K562 (cell line): ENCODE measurements around the gene SULT1E1. TPM values are rescaled to one million over a fixed set of nuclear protein-coding genes. Genes with fewer than 3 reads are reported as not detected.

Source experiments
- ATAC-seq: fragments of 200-7000 bp; cut with Tn5 transposase; 3 replicates; pipeline ENCODE4 v1.9.1; 2020; ENCODE audit warnings: moderate library complexity
- BruUV-seq: library from RNA; stranded (reverse); fragments of 400-500 nt; replicated peaks from 2 replicates; lab custom pipeline; 2021; lab: Mats Ljungman, UMichigan
- CTCF ChIA-PET: fragments of 300-600 bp; formaldehyde crosslinking; extraction: SDS; loops from one replicate; lab custom pipeline; 2021; ENCODE audit warnings: low intra/inter-chr PET ratio; lab: Yijun Ruan, JAX
- POLR2A ChIA-PET: fragments of 300-600, 350-650 bp; sonication (Branson Sonifier 250); formaldehyde crosslinking; extraction: SDS; loops from one replicate; lab custom pipeline; 2021; ENCODE audit warnings: antibody characterized with exemption, inconsistent platforms; lab: Yijun Ruan, JAX
- DNase-seq, 4 experiments: peaks; one replicate each; pipeline versions ENCODE4 v3.0.0 to v3.0.0-alpha.2; 2011 to 2018; ENCODE audit warnings: low spot score in 3 of 4, mixed read lengths in 3 of 4; ENCODE audit errors: extremely low read depth in 1 of 4
- FAIRE-seq: peaks from 2 replicates; lab custom pipeline; 2011; peaks lifted over from hg19 to GRCh38; lab: Jason Lieb, UNC
- H2AFZ ChIP-seq: 2 replicates; pipeline ENCODE4 v1.6.0; 2011; ENCODE audit warnings: low read depth, low read length, control low read depth, inconsistent platforms
- H3K27ac ChIP-seq: fragments of 200-600 bp; 3 replicates; pipeline ENCODE4 v1.8.0; 2011; ENCODE audit warnings: low read depth, mild to moderate bottlenecking, control low read depth, inconsistent platforms, low read length, moderate library complexity, mixed read lengths; ENCODE audit errors: extremely low read depth
- H3K27me3 ChIP-seq, 2 experiments: fragments of 300-600 bp in 1 of 2; 2 replicates in 1 of 2; 3 replicates in 1 of 2; pipeline versions ENCODE4 v1.6.0 to v1.8.0; 2011; ENCODE audit warnings: inconsistent platforms in 2 of 2, low read length in 2 of 2, mild to moderate bottlenecking in 1 of 2, mixed read lengths in 1 of 2, moderate library complexity in 1 of 2; ENCODE audit not compliant: control insufficient read depth in 2 of 2, insufficient read depth in 2 of 2
- H3K36me3 ChIP-seq: fragments of 300-600 bp; 3 replicates; pipeline ENCODE4 v1.8.0; 2011; ENCODE audit warnings: mild to moderate bottlenecking, low read length, inconsistent platforms; ENCODE audit not compliant: control insufficient read depth, insufficient read depth
- H3K4me1 ChIP-seq, 2 experiments: fragments of 200-600 bp in 1 of 2; replicated peaks in 1 of 2; 2 replicates in 1 of 2; 3 replicates in 1 of 2; pipeline versions ENCODE4 v1.5.1 to v1.8.0; 2011; ENCODE audit warnings: inconsistent platforms in 2 of 2, low read length in 2 of 2, mild to moderate bottlenecking in 1 of 2, mixed read lengths in 1 of 2, moderate library complexity in 1 of 2; ENCODE audit not compliant: control insufficient read depth in 2 of 2, insufficient read depth in 2 of 2
- H3K4me2 ChIP-seq: 2 replicates; pipeline ENCODE4 v1.6.1; 2011; ENCODE audit warnings: low read length, control low read depth, inconsistent platforms, mixed read lengths; ENCODE audit not compliant: insufficient read depth
- H3K4me3 ChIP-seq: fragments of 200-600 bp; sonication (generic), shearing (Covaris generic); 2 replicates; pipeline ENCODE4 v1.5.1; 2016; ENCODE audit warnings: control low read depth, inconsistent platforms
- H3K79me2 ChIP-seq: fragments of 200-600 bp; 3 replicates; pipeline ENCODE4 v1.8.0; 2011; ENCODE audit warnings: low read length, inconsistent platforms; ENCODE audit not compliant: control insufficient read depth, insufficient read depth
- H3K9ac ChIP-seq, 2 experiments: 2 replicates each; pipeline versions ENCODE4 v1.6.0 to v1.6.1; 2011; ENCODE audit warnings: low read depth in 2 of 2, low read length in 2 of 2, control low read depth in 1 of 2, inconsistent platforms in 1 of 2, mild to moderate bottlenecking in 1 of 2, mixed read lengths in 1 of 2; ENCODE audit not compliant: insufficient read depth in 1 of 2
- H3K9me1 ChIP-seq: one replicate; pipeline ENCODE4 v1.6.0; 2011; ENCODE audit warnings: inconsistent platforms, mild to moderate bottlenecking, low read length, moderate library complexity; ENCODE audit not compliant: control insufficient read depth, insufficient read depth
- H3K9me3 ChIP-seq: replicated peaks from 2 replicates; pipeline ENCODE4 v1.5.1; 2011; ENCODE audit warnings: low read depth, low read length, inconsistent platforms; ENCODE audit not compliant: control insufficient read depth, insufficient read depth
- H4K20me1 ChIP-seq: replicated peaks from 2 replicates; pipeline ENCODE4 v1.6.1; 2011; ENCODE audit warnings: low read length, inconsistent platforms, mixed read lengths; ENCODE audit not compliant: control insufficient read depth, insufficient read depth
- COPS2 ChIP-seq: fragments of 450-650 bp; conservative IDR thresholded peaks from 2 replicates; pipeline ENCODE4 v1.6.1; 2016; ENCODE audit warnings: mild to moderate bottlenecking, moderate library complexity
- ELF1 ChIP-seq: fragments of 200-800 bp; sonication (Bioruptor generic); IDR thresholded peaks from 2 replicates; pipeline ENCODE4 v1.6.1; 2016; ENCODE audit warnings: missing genetic modification characterization, missing compliant biosample characterization
- FOXA1 ChIP-seq: fragments of 450-650 bp; IDR thresholded peaks from 2 replicates; pipeline ENCODE4 v1.6.1; 2016; ENCODE audit warnings: mild to moderate bottlenecking, borderline replicate concordance
- HNRNPL ChIP-seq: fragments of 200-400 bp; formaldehyde crosslinking; IDR thresholded peaks from 2 replicates; pipeline ENCODE4 v1.6.1; 2017; ENCODE audit warnings: low read depth, mild to moderate bottlenecking, low read length
- IFI16 ChIP-seq: fragments of 250-450 bp; sonication (Bioruptor Pico); IDR thresholded peaks from 2 replicates; pipeline ENCODE4 v2.1.2; 2022; ENCODE audit warnings: mild to moderate bottlenecking, inconsistent platforms
- MCM7 ChIP-seq, 2 experiments: fragments of 450-650 bp; IDR thresholded peaks; 2 replicates each; pipeline ENCODE4 v1.6.1; 2016 to 2018
- MXI1 ChIP-seq: IDR thresholded peaks from 2 replicates; pipeline ENCODE4 v1.6.1; 2011; ENCODE audit warnings: low read depth, mild to moderate bottlenecking, improper control_type of control experiment, low read length
- NCOA1 ChIP-seq: fragments of 450-650 bp; IDR thresholded peaks from 2 replicates; pipeline ENCODE4 v1.6.1; 2016; ENCODE audit warnings: low read depth
- PHTF2 ChIP-seq: fragments of 250-450 bp; sonication (Bioruptor Pico); IDR thresholded peaks from 2 replicates; pipeline ENCODE4 v1.5.0; 2021; ENCODE audit warnings: mild to moderate bottlenecking
- POLR2A ChIP-seq: fragments of 450-650 bp; conservative IDR thresholded peaks from 2 replicates; pipeline ENCODE4 v1.6.1; 2016
- TRIM24 ChIP-seq, 2 experiments: fragments of 450-650 bp; IDR thresholded peaks; 2 replicates each; pipeline ENCODE4 v1.6.1; 2016
- YBX1 ChIP-seq: fragments of 450-650 bp; IDR thresholded peaks from 2 replicates; pipeline ENCODE4 v1.7.1; 2016; ENCODE audit warnings: mild to moderate bottlenecking
- WGBS: fragments of 100-300 bp; shearing (Covaris generic); methylation state at CpG from one replicate; pipeline ENCODE4 v1.1.6; 2016; ENCODE audit warnings: low coverage, mixed read lengths; ENCODE audit not compliant: insufficient coverage; ENCODE audit errors: missing lambda C conversion rate; 5-methylcytosine and 5-hydroxymethylcytosine counted together
- in situ Hi-C: fragments of 300-500 bp; cut with MboI; formaldehyde crosslinking; loops from 4 replicates; pipeline ENCODE4 v1.15.0; 2018; ENCODE audit warnings: inconsistent platforms, mixed read lengths
- intact Hi-C: fragments of 100-400 bp; cut with micrococcal nuclease; formaldehyde crosslinking; loops from 2 replicates; pipeline ENCODE4 v1.14.2; 2022
- polyA plus RNA-seq, 8 experiments: library from polyadenylated mRNA; depleted of rRNA in 4 of 8; stranded (reverse) in 5 of 8; unstranded in 3 of 8; fragments of >200 nt; fragmentation: Nextera tagmentation in 2 of 8; fragmentation: Illumina TruSeq in 1 of 8; extraction: Ambion mirVana in 2 of 8; extraction: Trizol in 1 of 8; gene quantifications; 2 replicates each; pipeline versions ENCODE4 v1.2.1 to v1.2.3, GENCODE V29; 2011 to 2014; ENCODE audit warnings: inconsistent platforms in 1 of 8, missing spikeins in 1 of 8
- total RNA-seq, 7 experiments: library from RNA; depleted of rRNA in 6 of 7; stranded (reverse); fragments of >200 nt in 6 of 7; fragmentation: Illumina TruSeq in 2 of 7; extraction: Trizol in 2 of 7; gene quantifications; 2 replicates each; pipeline versions ENCODE4 v1.2.1 to v1.2.3, GENCODE V29; 2011 to 2021; ENCODE audit warnings: low replicate concordance in 1 of 7
- TF ChIP-seq, protein P1 (sequence below): sonication (generic); formaldehyde crosslinking; IDR thresholded peaks from 2 replicates; pipeline ENCODE4 v1.8.0; 2023; ENCODE audit warnings: mild to moderate bottlenecking, missing genetic modification reagents

SULT1E1 gene
- total and polyA plus RNA-seq, 9 of the 15 experiments (the other 6 are each of a cell fraction or from before 2014, with no cell fraction given), result not detected

DNA sequence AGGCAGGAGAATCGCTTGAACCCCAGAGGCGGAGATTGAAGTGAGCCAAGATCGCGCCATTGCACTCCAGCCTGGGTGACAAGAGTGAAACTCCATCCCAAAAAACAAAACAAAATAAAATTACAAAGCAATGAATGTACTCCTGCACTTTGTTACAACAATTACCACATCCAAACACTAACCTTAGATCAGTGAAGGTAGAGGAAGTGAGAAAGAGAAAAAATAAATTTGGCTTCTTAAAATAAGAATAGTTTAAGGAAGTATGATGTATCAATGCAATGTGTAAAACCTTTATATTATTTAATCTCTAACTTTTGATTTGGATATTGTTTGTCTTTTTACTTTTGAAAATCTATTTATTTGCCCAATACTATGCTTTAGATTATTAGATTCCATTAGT, 49.2 kb upstream of the SULT1E1 start (continued):
- TF ChIP-seq, protein P1, sequence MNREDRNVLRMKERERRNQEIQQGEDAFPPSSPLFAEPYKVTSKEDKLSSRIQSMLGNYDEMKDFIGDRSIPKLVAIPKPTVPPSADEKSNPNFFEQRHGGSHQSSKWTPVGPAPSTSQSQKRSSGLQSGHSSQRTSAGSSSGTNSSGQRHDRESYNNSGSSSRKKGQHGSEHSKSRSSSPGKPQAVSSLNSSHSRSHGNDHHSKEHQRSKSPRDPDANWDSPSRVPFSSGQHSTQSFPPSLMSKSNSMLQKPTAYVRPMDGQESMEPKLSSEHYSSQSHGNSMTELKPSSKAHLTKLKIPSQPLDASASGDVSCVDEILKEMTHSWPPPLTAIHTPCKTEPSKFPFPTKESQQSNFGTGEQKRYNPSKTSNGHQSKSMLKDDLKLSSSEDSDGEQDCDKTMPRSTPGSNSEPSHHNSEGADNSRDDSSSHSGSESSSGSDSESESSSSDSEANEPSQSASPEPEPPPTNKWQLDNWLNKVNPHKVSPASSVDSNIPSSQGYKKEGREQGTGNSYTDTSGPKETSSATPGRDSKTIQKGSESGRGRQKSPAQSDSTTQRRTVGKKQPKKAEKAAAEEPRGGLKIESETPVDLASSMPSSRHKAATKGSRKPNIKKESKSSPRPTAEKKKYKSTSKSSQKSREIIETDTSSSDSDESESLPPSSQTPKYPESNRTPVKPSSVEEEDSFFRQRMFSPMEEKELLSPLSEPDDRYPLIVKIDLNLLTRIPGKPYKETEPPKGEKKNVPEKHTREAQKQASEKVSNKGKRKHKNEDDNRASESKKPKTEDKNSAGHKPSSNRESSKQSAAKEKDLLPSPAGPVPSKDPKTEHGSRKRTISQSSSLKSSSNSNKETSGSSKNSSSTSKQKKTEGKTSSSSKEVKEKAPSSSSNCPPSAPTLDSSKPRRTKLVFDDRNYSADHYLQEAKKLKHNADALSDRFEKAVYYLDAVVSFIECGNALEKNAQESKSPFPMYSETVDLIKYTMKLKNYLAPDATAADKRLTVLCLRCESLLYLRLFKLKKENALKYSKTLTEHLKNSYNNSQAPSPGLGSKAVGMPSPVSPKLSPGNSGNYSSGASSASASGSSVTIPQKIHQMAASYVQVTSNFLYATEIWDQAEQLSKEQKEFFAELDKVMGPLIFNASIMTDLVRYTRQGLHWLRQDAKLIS (CRISPR knock-in tag), result no peak
- TF ChIP-seq IFI16 (CRISPR knock-in tag) (no peak), ELF1 (tag) (no peak), PHTF2 (no peak), FOXA1 (no peak), COPS2 (no peak), TRIM24 (IDR thresholded peaks at IDR 0.05) (no peak), NCOA1 (no peak), POLR2A (no peak)
- TF ChIP-seq, all 486 proteins: peak for 0

- H3K4me3 ChIP-seq, result no peak overlapping the region
- CTCF ChIA-PET, result no interaction called here
- H3K27ac ChIP-seq, result no peak overlapping the region
- H3K4me2 ChIP-seq, result no peak overlapping the region
- no peak for ATAC-seq
- no peak overlapping the region for H3K9ac ChIP-seq
- H3K9me3 ChIP-seq, result no peaks in the 10 kb centered on the region
- TF ChIP-seq MXI1 (no peak), YBX1 (no peak), MCM7 (IDR thresholded peaks at IDR 0.05) (no peak), HNRNPL (no peak)
- H3K79me2 ChIP-seq, result no peaks in the 10 kb centered on the region
- intact Hi-C loops (no loop called here), in situ Hi-C loops (no loop called here)
- FAIRE-seq, result no peak
- H3K4me1 ChIP-seq, result no peaks in the 10 kb centered on the region
- no peak for DNase-seq
- no peaks in the 10 kb centered on the region for H3K9me1 ChIP-seq
- WGBS, result 0% methylated on average over 1 of the region's 1 CpG
- POLR2A ChIA-PET, result no interaction called here
- H2AFZ ChIP-seq, result no peak overlapping the region
- BruUV-seq, result no TSS peak
- H3K27me3 ChIP-seq, result no peaks in the 10 kb centered on the region
- H3K36me3 ChIP-seq, result no peaks in the 10 kb centered on the region
- no peaks in the 10 kb centered on the region for H4K20me1 ChIP-seq
Observed at GRCh38 chr4:69907151-69907550, 47.2 kb upstream of the SULT1E1 start.
